Right forelimb (tissue), 1 donor: ENCODE data around the gene EDEM1.
"Not testable (repeated sequence)": the region's sequence is repeated elsewhere in the genome, so short reads cannot be mapped to it uniquely, and the experiment has no call there.

Source experiments
- DNase-seq: peaks from one replicate; pipeline ENCODE4 v3.0.0-alpha.2; 2018

EDEM1 gene

DNA sequence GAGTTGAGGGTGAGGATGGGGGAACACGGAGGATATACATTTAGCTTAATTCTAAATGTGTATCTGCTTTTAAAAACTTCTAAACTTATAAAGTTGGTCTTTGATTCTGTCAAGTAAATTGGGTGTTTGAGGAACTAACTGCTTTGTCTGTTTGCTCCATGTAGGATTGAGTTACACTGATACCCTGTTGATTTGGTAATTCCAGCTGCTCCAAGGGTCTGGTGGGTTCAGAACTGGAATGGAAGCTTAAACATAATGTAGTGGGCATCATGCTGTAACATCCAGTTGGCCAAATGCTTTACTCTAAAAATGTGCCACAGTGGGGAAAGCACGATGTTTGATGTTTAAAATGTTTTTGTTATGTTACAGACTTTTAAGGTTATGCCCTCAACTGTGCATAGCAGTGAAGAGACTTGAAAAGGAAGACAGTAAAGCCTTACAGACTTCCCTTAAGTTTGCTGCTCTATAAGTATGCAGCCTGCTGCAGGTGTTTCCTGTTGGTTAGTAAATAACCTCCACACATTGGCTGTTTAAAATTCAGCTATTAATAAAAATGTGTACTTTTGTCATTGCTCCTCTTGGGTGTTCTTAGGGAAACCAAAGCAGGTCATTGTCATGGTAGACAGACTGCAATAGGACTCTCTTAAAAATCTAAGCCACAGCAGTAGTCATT lies 5.9 kb upstream of the EDEM1 start:
- DNase-seq: no peak

GRCh38 chr3:5183714-5184113 lies 3.8 kb upstream of the EDEM1 start:
- DNase-seq: not testable (repeated sequence)

DNA sequence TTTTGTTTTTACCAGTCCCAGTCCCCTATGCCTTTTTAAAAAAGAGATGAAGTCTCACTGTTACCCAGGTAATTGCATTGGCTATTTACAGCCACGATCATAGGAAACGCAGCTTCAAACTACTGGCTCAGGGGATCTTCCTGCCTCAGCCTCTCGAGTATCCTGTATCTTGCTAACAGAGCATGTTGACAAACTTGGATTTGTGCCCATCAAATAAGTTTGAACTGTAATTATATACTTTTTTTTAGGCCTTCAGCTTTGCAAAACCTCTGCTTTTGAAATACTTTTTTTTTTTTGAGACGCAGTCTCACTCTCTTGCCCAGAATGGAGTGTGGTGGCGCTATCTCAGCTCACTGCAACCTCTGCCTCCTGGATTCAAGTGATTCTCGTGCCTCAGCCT lies 3.0 kb upstream of the EDEM1 start:
- DNase-seq: no peak

- DNase-seq: no peak
These were observed 2.3 kb upstream of the EDEM1 start for GRCh38 chr3:5185093-5185673.

GRCh38 chr3:5186089-5186857 lies 1.2 kb upstream of the EDEM1 start:
- no peak for DNase-seq

DNA sequence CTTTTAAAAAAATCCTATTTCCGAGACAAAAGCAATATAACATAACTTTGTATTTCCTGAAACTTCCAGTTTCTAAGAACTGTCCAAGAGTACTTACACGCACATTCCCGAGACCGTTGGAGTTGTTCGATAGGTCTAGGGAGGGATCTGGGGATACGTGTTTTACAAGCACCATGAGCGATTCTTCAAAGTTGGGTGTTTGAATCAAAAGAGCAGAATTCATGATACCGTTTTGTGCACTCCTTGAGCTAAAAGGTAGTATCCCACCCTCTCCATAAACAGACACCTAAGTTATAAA lies 700 bp upstream of the EDEM1 start:
- peak; percentile 47 for DNase-seq

DNA sequence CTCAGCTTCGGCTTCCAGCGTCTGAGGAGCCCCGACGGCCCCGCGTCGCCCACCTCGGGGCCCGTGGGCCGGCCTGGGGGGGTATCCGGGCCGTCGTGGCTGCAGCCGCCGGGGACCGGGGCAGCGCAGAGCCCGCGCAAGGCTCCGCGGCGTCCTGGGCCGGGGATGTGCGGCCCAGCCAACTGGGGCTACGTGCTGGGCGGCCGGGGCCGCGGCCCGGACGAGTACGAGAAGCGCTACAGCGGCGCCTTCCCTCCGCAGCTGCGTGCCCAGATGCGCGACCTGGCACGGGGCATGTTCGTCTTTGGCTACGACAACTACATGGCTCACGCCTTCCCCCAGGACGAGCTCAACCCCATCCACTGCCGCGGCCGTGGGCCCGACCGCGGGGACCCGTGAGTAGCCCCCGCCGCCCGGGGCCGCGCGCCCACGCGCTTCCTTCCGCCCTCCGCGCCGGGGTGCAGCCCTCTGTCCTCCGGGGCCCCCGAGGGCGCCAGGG lies 462 bp downstream of the EDEM1 start:
- DNase-seq: no peak

- peak; percentile 55 for DNase-seq
These were observed 1.1 kb downstream of the EDEM1 start for GRCh38 chr3:5188419-5189221.

- DNase-seq: no peak
These were observed 2.8 kb downstream of the EDEM1 start for GRCh38 chr3:5190147-5190791.

- DNase-seq: no peak
These were observed 4.2 kb downstream of the EDEM1 start for GRCh38 chr3:5191555-5192304.

DNA sequence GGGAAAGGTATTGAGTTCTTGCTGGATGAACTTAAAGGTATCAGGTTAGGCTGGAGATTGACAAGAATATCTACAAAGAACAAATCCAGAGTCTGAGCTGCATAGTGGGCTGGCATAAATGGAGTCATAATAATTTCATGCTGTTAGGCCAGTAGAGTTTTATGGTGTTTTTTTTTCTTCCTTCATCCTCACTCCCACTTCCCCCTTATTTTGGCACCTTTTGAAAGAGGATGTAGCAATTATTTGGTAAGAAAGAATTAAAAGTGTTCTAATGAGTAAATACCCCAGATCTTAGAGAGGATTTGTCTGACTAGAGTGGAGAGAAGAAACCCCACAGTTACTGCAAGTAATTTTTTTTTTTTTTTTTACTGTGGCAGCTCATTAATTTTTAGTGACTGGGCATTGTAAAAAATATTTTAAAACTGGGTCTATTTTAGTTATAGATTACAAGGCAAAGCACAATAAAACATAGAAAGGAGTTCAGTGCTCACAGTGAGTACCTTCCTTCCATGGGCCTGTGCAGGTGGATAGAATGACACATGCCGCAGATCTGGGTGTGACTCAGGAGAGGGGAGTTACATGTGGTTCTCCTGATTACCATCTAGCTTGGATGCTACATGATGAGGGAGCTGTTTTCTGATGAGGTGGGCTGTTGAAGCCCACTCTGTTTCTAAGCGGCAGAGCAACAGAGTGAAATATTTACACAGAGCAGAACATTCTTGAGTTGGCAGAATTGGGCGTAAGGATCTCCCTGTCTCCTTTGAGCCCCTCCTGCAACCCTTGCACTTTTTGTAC lies 5.3 kb downstream of the EDEM1 start:
- DNase-seq: no peak

GRCh38 chr3:5194341-5194740 lies 6.8 kb downstream of the EDEM1 start:
- no peak for DNase-seq

DNA sequence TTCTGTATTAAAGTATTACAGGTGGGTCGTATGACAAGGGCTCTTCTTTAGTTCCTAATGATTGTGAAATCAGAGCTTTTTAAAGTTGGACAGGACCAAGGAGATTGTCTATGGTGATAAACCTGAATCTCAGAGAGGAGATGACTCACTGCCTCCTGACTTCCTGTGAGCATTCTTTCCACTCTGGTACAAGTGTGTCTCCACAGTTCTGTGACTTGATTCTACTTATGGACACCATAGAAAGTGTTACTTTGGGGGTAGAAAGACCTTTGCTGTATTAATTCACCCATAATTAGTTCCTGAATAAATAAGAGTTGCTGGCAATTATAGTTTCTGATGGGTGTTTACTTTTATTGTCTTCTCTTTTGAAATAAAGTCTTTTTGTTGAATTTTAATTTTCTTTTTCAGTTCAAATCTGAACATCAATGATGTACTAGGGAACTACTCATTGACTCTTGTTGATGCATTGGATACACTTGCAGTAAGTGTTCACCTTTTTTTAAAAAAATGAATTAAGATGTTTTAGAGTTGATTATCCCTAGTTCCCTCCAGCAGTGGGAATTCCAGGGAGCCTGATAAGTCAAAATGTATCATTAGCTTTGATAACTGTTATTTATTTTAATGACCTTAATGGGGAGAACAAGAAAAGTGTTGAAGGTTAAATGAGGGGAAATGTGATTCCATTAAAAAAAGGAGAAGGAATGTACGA lies 7.4 kb downstream of the EDEM1 start:
- no peak for DNase-seq

DNA sequence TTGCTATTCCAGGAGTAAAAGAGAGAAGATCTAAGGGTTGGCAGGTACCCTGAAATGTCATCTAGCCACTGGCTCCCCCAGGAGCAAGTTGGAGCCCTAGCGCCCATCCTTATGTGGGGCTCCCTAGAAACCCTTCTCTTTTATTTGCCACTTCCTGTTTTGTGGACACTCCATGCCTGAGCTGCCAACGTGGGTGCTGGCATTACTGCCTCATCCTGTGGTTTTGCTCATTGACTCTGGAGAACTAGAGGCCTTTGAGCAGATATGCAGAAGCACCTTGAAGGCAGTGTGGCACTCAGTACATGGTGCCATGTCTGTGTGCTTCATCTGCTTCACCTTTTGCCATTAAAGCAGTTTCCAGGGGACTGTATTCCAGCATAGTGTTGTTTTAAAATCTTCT lies 8.1 kb downstream of the EDEM1 start:
- no peak for DNase-seq

GRCh38 chr3:5197022-5197421 lies 9.5 kb downstream of the EDEM1 start:
- no peak for DNase-seq

DNA sequence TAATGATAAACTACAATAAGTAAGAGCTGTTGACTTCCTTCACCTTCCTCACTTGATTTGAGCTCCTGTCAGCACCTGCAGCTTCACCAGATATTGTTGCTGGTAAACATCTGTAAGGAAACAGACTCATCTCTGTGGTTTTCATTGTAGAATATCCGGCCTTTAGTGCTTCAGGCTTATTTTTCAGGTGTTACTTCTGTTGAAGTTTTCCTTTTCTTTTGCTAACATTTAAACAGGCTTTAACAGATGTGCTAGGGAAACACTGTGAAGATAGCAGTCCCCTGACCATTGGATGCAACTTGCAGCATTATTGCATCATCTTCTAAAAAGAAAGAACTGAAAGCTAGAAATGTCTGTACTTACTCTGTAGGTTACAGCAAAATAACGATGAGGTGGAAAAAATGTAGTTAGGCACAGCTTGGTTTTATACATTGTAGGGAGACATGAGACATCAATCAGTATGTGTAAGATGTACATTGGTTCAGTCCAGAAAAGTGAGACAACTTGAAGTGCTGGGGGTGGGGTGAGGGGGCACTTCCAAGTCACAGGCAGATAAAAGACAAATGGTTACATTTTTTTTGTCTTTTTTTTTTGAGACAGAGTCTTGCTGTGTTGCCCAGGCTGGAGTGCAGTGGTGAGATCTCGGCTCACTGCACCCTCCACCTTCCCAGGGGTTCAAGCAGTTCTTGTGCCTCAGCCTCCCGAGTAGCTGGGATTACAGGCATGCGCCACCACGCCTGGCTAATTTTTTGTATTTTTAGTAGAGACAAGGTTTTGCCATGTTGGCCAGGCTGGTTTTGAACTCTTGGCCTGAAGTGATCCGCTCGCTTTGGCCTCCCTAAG lies 10.2 kb downstream of the EDEM1 start:
- DNase-seq: no peak

DNA sequence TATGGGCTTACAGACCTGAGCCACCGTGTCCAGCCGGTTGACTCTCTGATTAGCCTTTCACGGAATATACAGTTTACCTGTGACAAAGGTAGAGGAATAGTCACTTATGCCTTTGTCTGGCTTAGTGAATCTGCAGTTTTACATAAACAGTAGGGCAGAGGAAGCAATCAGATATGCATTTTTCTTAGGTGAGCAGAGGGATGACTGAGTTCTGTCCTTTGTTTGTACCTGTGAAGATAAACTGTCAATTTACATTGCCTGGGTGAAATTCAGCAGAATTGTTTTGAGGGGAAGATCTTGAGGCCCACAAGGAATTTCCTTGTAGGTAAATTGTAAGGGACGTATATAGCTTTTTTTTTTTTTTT lies 10.8 kb downstream of the EDEM1 start:
- no peak for DNase-seq

DNA sequence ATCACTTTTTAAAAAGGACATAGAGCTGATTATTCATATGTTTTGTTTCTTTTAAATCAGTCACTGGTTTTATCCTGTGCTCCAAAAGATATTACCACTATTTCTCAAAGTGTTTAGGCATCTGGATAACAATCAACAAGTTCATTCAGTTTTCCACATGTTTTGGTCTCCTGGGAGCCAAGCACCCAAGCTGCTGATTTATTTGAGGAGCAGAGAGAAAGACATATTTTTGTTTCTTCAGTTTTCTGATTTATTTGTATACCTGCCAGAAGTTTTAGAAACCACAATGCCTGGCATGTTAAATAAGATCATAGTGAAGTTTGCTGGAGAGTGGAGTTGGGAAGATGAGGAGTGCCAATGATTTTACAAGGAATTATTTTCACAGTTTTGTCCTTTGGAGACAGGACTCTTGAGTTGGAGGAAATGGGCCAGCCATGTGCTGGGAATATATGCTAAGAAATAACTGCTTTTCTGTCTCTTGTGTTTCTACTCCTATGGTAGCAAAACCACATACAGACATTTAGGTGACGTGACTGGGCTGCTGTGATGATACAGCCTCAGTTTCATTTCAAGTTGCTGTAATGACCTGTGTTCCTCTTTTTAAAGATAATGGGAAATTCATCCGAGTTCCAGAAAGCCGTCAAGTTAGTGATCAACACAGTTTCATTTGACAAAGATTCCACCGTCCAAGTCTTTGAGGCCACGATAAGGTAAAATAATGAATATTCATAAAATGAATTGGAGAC lies 11.7 kb downstream of the EDEM1 start:
- DNase-seq: no peak

- DNase-seq: no peak
These were observed 14.0 kb downstream of the EDEM1 start for GRCh38 chr3:5201536-5201935.
